PFSK-1 (cell line): ENCODE measurements around the gene KHDC4.

Source experiments
- FOXP2 ChIP-seq: optimal IDR thresholded peaks from 2 replicates; pipeline ENCODE3; 2011; ENCODE audit warnings: borderline replicate concordance, control low read depth, inconsistent platforms; ENCODE audit not compliant: insufficient read depth; ENCODE audit errors: extremely low read length, extremely low read depth
- POLR2AphosphoS5 ChIP-seq: IDR thresholded peaks from 2 replicates; pipeline ENCODE4 v1.6.1; 2012; ENCODE audit warnings: low read depth, mild to moderate bottlenecking, control low read depth, low read length, moderate library complexity
- SIN3A ChIP-seq: IDR thresholded peaks from 2 replicates; pipeline ENCODE4 v1.6.1; 2012; ENCODE audit warnings: mild to moderate bottlenecking, low read length, moderate library complexity, borderline replicate concordance; ENCODE audit not compliant: insufficient read depth
- TAF1 ChIP-seq: IDR thresholded peaks from 2 replicates; pipeline ENCODE4 v1.6.1; 2012; ENCODE audit warnings: low read length, control low read depth, borderline replicate concordance; ENCODE audit not compliant: insufficient read depth
- TF ChIP-seq, protein P1 (sequence below), 2 experiments: IDR thresholded peaks; 2 replicates each; pipeline versions ENCODE4 v1.6.1 to v1.8.0; 2011 to 2012; ENCODE audit warnings: low read depth in 2 of 2, low read length in 2 of 2, control low read depth in 1 of 2, inconsistent platforms in 1 of 2, mild to moderate bottlenecking in 1 of 2, moderate library complexity in 1 of 2; ENCODE audit not compliant: insufficient read depth in 1 of 2

Gene KHDC4

DNA sequence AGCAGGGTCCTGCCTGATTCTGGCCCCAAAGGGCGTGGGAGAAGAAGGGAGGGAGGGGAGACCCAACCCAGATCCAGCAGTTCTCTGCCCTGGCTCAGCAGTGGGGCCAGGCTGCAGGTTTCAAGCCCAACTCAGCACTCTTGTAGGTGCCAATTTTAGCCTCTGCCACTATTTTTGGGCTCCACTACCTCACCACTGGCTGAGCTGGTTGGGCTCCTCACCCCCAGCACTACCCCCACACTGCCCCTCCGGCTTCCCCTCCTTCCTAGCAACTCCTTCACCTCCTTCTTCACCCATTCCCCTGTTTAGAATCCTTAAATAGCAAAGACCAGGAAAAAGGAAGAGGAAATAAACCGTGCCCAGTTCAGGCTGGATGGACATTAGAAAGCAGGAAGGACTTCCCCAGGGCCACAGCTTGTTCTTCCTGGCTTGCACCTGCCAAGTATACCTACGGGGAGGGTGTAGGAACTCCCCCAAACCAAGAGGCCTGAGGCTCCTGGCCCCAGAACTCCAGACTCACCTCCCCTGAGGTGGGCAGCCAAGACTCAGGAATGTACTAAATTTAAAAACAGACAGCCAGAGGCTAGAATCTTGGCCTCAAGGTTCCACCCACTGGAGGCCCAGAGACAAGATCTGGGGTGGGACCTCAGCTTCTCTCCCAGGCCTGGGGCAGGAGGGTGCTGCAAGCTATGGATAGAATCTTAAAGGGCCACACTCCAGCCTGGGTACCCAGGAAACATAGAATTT, 45.6 kb upstream of the KHDC4 start:
- TF ChIP-seq, protein P1, sequence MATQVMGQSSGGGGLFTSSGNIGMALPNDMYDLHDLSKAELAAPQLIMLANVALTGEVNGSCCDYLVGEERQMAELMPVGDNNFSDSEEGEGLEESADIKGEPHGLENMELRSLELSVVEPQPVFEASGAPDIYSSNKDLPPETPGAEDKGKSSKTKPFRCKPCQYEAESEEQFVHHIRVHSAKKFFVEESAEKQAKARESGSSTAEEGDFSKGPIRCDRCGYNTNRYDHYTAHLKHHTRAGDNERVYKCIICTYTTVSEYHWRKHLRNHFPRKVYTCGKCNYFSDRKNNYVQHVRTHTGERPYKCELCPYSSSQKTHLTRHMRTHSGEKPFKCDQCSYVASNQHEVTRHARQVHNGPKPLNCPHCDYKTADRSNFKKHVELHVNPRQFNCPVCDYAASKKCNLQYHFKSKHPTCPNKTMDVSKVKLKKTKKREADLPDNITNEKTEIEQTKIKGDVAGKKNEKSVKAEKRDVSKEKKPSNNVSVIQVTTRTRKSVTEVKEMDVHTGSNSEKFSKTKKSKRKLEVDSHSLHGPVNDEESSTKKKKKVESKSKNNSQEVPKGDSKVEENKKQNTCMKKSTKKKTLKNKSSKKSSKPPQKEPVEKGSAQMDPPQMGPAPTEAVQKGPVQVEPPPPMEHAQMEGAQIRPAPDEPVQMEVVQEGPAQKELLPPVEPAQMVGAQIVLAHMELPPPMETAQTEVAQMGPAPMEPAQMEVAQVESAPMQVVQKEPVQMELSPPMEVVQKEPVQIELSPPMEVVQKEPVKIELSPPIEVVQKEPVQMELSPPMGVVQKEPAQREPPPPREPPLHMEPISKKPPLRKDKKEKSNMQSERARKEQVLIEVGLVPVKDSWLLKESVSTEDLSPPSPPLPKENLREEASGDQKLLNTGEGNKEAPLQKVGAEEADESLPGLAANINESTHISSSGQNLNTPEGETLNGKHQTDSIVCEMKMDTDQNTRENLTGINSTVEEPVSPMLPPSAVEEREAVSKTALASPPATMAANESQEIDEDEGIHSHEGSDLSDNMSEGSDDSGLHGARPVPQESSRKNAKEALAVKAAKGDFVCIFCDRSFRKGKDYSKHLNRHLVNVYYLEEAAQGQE (IDR thresholded peaks at IDR 0.05; ENCODE audit: insufficient read depth in 1 of 2, low read depth in 2 of 2, low read length in 2 of 2), result no peak
- no peak for TF ChIP-seq SIN3A
- no peak for TF ChIP-seq FOXP2
- TF ChIP-seq POLR2AphosphoS5, result no peak
- TF ChIP-seq TAF1, result no peak

DNA sequence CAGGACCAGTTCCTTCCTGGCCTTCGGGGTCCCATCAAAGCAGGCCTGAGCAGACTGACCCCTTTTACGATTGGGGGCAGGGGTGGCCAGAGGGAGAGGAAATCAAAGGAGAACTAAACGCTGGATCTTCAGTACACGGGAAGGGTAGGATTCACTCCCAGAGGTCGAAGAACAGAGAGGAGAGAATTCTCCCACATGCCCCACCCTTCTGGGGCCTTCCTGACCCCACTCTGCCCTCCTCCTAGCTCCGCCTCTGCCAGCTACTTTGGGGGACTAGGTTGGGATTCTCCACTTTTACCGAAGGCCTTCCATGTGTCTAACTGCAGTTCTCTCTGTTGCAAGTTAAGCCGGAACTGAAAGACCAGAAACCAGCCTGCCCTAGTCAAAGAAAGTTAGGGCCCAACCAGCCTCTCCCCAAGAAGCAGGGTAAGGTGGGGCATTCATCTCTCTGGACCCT, 44.8 kb upstream of the KHDC4 start:
- 0 out of 2 replicates have a peak, but pooled peaks have one; percentile 45 for TF ChIP-seq TAF1
- no peak for TF ChIP-seq SIN3A
- TF ChIP-seq POLR2AphosphoS5, result 0 out of 2 replicates have a peak, but pooled peaks have one; percentile 7
- TF ChIP-seq, protein P1 (IDR thresholded peaks at IDR 0.05; ENCODE audit: insufficient read depth in 1 of 2, low read depth in 2 of 2, low read length in 2 of 2), result no peak
- TF ChIP-seq FOXP2, result no peak

- TF ChIP-seq TAF1 (no peak), POLR2AphosphoS5 (peak; percentile 60; the same call in 1 of the 2 replicates)
These were observed 44.2 kb upstream of the KHDC4 start, which contains the start of gene ARHGEF2 for GRCh38 chr1:155978325-155978972. Gene ARHGEF2, minus strand, starts transcription at chr1:155978547. Its CDS starts 120 bp downstream, at chr1:155978427.

- TF ChIP-seq SIN3A (no peak), TAF1 (no peak), POLR2AphosphoS5 (no peak), FOXP2 (no peak)
- TF ChIP-seq, protein P1 (IDR thresholded peaks at IDR 0.05; ENCODE audit: insufficient read depth in 1 of 2, low read depth in 2 of 2, low read length in 2 of 2), result no peak
These were observed 43.6 kb upstream of the KHDC4 start for GRCh38 chr1:155977690-155978324.

DNA sequence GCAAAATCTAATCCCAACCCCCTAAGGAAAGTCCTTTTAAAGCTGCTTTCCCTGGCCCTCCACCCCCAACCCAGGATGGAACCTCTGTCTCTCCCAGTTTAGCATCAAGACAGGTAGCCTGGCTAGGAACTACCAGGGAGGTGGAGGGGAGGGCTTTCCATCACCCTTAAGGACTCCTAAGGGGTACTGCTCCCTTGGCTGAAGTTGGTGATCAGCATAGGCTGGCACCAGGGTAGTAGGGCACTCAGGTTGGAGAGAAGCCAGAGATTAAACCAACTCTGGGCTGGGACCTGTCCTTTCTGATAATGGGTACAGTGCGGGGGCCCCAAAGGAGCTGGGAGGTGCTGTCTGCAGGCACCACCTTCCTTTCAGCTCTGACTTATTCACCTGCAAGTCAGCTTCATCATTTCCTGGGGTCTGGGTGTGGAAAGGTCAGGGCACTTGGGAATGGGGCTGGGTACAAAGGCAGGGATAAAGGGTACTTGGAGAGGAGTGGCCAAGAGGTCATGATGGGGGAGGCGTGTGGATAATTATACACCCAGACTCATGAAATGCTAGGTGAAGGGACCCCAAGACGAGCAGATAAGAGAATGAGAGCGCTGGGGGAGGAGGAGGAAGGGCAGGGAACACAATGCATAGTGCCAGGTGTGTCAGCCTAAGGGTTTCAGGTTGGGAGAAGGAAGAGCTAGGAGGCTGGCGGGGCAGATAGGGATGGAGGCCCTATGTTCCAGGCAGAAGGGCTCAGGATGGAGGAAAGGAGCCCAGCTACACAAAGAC, 42.9 kb upstream of the KHDC4 start:
- TF ChIP-seq TAF1, result no peak
- TF ChIP-seq FOXP2, result no peak
- TF ChIP-seq SIN3A, result no peak
- no peak for TF ChIP-seq POLR2AphosphoS5
- TF ChIP-seq, protein P1 (IDR thresholded peaks at IDR 0.05; ENCODE audit: insufficient read depth in 1 of 2, low read depth in 2 of 2, low read length in 2 of 2), result no peak
